Fibroblast of skin of abdomen (primary cell): Measurements from ENCODE around the gene PKN3. TPM values are rescaled to one million over a fixed set of nuclear protein-coding genes. Genes with fewer than 3 reads are reported as not detected.

Experiments
- DNase-seq: peaks from one replicate; pipeline ENCODE4 v3.0.0-alpha.2; 2013
- polyA plus RNA-seq, 2 experiments: library from polyadenylated mRNA; unstranded; fragments of 120-200 nt; gene quantifications; one replicate each; pipeline ENCODE4 v1.2.1, GENCODE V29; 2013; ENCODE audit not compliant: insufficient read length in 2 of 2

Gene PKN3
- polyA plus RNA-seq (2013, experiment 1 of 2; ENCODE audit: insufficient read length) = 6.9 TPM
- polyA plus RNA-seq (2013, experiment 2 of 2; ENCODE audit: insufficient read length) = 8.8 TPM

- peak; percentile 77 for DNase-seq
Measured at GRCh38 chr9:128702445-128702948, at the start of gene PKN3. Gene PKN3, plus strand, starts transcription at chr9:128702503. Its CDS starts 413 bp downstream, at chr9:128702916.

GRCh38 chr9:128653908-128654307, 48.4 kb upstream of the PKN3 start:
- DNase-seq = no peak

GRCh38 chr9:128654481-128654880, 47.8 kb upstream of the PKN3 start:
- DNase-seq = no peak

DNA sequence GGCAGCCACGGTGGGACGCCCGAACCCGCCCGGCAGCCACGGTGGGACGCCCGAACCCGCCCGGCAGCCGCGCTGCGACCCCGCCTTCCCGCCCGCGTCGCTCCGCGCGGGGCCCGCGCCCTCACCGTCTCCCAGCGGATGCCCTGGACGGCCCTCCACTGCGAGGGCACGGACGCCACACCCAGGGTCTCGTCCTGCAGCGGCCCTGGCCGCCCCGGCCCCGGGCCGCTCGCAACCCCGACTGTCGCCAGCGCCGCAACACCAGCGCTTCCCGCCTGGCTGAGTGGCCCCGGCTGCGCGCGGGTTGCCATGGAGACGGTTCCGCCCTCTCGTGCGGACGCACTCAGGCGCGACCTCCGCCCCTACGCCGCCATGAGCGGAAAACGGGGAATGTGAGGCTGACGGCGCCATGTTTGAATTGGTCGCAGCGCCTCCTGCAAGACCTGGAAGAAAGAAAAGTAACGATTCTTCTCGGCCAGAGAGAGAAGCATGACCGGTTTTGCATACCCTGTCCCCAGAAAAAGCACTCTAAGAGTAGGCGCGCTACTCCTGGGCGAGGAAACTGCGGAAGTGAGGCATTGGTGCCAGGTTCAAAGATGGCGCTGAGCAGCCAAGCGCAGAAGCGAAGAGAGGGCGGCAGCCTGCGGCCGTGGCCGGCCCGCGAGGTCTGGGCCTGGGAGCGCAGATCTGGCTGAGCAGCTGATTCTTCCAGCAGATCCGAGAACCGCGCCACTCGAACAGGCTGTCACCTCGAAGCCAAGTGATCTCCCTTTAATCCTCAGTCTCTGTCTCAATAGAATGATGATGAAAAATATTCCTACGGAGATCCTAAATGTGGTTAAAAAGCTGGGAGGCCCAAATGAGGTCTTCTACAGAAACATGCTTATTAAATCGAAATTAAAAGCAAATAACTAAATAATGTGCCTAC, 45.6 kb upstream of the PKN3 start, which contains the start of gene DYNC2I2:
DYNC2I2 (minus strand) TSS at position 432 of the 928 bp plus-strand sequence; CDS start at position 311, 121 bp downstream.
- peak; percentile 94 for DNase-seq

- no peak for DNase-seq
Measured at GRCh38 chr9:128657344-128657704, 45.0 kb upstream of the PKN3 start.

DNA sequence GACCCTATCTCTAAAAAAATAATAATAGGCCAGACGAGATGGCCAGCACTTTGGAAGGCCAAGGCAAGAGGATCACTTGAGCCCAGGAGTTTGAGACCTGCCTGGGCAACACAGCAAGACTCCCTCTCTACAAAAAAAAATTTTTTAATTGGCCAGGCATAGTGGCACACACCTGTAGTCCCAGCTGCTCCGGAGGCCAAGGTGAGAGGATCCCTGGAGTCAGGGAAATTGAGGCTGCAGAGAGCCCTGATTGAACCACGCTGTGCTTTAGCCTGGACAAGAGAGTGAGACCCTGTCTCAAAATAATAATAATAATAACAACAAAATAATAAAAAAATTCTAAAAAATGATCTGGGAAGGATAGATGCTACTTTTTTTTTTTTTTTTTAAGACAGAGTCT, 44.5 kb upstream of the PKN3 start:
- no peak for DNase-seq

- peak; percentile 29 for DNase-seq
Measured at GRCh38 chr9:128666481-128666941, 35.8 kb upstream of the PKN3 start.

DNA sequence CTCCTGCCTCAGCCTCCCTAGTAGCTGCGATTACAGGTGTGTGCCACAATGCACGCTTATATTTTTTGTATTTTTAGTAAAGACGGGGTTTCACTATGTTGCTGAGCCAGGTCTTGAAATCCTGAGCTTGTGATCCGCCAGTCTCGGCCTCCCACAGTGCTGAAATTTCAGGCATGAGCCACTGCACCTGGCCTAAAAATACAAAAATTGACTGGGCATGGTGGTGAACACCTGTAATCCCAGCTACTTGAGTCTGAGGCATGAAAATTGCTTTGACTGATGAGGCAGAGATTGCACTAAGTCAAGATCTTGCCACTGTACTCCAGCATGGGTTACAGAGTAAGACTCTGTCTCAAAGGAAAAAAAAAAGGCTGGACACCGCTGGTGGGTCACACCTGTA, 32.5 kb upstream of the PKN3 start:
- DNase-seq = no peak

- no peak for DNase-seq
Measured at GRCh38 chr9:128675382-128675781, 26.9 kb upstream of the PKN3 start.

GRCh38 chr9:128677794-128678193, 24.5 kb upstream of the PKN3 start:
- no peak for DNase-seq

DNA sequence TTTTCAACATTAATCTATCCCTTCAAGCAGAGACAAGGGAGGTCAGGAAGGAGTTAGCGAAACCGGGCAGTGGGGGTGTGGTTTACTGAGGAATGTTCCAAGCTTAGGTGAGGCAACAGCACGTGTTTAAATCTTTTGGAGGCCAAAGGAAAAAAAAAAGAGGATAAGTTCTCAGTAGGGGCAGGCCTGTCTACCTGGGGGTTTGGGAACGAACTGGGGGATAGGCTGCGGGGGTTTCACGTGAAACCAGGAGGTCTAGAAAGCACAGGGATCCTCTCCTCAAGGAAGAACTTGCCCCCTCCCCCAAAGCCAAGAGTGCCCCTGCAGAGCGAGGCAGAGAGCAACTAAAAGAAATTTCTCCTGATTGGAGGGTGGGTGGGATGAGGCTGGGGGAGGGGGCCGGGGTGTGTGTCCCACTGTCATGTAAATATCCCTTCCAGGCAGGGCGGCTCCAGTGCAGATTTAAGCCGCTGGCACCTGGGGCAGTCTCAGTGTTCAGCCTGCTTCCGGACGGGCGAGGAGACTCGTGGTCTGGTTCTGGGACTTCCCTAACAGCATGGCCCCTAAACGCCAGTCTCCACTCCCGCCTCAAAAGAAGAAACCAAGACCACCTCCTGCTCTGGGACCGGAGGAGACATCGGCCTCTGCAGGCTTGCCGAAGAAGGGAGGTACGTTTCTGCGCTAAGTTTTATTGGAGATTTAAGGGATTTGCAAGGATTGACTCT, 18.8 kb upstream of the PKN3 start:
- peak; percentile 43 for DNase-seq

GRCh38 chr9:128684065-128684324, 18.3 kb upstream of the PKN3 start:
- DNase-seq = no peak

GRCh38 chr9:128684325-128685199, 17.7 kb upstream of the PKN3 start:
- peak; percentile 74 for DNase-seq

DNA sequence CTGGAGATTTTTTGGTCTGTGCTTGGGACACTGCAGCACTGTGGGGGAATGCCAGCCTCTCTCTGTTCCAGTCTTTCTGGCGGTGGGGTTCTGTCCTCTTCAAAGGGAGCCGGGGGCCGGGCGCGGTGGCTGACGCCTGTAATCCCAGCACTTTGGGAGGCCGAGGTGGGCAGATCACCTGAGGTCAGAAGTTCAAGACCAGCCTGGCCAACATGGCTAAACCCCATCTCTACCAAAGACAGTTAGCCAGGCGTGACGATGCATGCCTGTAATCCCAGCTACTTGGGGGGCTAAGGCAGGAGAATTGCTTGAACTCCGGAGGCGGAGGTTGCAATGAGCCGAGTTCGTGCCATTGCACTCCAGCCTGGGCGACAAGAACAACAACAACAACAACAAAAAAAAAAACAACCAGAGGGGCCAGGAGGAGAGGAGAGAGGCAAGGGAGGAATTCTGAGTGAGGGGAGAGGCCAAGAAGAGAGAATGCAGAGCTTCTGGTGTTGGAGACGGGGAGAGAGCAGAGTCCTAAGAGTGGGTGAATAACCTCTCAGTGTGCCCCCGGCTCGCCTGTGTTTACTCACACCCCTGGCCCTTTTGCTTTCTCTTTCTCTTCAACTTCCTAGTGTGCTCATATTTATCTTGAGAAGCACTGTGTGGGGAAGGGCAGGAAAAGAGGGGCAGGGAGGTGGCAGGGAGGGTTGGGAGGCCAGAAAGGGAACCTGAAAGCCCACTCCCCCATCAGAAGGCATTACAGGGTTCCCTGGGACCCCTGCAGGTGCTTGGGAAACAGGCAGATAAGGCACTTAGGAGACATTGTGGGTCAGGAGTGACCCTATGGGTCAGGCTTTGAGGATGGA, 16.4 kb upstream of the PKN3 start:
- no peak for DNase-seq

GRCh38 chr9:128687453-128687852, 14.8 kb upstream of the PKN3 start:
- no peak for DNase-seq

DNA sequence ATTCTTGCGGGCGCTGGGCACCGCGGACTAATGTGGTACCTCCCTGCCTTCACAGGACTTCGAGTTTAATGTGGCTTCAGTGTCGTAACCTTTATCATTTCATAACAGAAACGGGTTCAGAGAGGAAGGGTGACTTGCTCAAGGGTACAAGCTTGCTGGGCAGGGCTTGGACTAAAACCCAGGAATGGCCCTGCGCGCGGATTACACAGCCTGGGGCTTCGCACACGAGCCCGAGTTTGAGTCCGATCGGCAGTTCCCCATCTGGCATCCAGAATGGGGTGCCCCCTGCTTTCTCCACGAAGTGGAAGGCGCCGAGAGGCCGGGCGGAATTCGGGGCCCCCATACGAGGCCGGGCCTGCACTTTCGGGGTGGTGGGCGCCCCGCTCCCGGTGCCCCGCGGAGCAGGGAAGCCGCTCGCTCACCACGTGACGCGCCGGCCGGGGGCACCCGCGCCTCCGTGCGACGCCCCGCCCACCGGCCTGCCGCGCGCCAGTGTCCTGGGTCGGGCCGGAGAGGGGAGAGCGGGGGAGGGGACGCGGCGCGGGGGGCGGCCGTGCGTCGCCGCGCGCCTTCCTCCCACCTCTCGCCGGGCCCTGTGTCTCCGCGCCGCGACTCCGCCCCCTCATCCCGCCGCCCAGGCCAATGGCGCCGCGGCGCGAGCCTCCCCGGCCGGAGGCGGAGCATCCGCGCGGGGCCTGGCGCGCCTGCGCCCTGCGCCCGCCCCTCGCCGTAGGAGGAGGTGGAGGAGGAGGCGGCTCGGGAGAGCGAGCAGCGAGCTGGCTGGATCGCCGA, 13.6 kb upstream of the PKN3 start, which contains the start of gene SET:
SET (plus strand) TSS at position 722 of the 792 bp plus-strand sequence. CDS start 361 bp downstream, outside the sequence.
- DNase-seq = peak; percentile 96

- no peak for DNase-seq
Measured at GRCh38 chr9:128689293-128689774, 13.0 kb upstream of the PKN3 start.

DNA sequence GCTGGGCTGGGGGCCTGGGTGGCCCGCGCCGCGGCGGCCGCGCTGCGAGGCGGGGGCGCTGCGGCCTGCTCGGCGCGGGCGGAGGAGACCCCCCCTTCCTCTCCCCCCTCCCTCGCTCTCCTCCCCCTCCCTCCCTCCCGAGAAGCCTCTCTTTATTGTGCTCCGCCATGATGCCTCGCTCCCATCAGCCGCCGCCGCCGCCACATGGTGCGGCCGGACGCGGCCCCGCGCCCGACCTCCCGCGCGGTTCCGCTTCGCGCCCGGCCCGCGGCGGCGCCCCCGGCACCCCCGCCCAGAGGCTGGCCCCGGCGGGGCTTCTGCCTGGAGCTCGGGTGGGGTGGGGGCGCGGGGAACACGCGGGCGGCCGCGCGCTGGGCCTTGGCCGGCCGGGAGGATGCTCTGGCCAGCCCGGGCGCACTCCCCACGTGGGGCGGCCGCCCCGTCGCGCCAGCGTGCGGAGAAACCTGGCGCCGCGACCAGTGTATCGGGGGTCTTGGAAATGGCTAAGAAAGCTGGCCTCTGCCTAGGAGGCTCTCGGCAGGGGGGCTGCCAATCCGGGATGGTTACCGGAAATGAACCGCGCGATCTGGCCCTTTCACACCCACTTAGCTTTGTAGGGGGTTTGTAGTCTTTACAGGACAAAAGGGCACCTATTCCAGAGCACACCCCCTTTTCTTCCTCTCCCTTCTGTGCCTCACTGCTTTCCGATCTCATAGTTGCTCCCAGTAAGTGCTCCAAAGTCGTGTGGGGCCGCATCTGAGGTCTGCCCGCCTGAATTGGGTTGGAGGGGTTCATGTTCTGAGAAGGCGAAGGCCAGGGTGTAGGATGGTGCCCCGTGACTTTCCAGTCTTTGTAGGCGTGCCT, 12.3 kb upstream of the PKN3 start:
- DNase-seq = peak; percentile 59

GRCh38 chr9:128690684-128691034, 11.6 kb upstream of the PKN3 start:
- no peak for DNase-seq
